ENCODE data around the gene BET1. TPM values are rescaled to one million over a fixed set of nuclear protein-coding genes. Genes with fewer than 3 reads are reported as not detected.

The BET1 gene
- total RNA-seq, 2 donors from 2014 or later, result 17.9 to 22.6 TPM

GRCh38 chr7:93992421-93993110 lies 11.6 kb downstream of the BET1 start:
- Mint-ChIP-seq H3K4me3 (no peak overlapping the region), H3K36me3 (ENCODE audit: low read depth) (peaks cover 58% of the 10 kb centered on the region), H3K27me3 (no peaks in the 10 kb centered on the region), H3K27ac (no peak overlapping the region), H3K9me3 (no peaks in the 10 kb centered on the region), H3K4me1 (no peaks in the 10 kb centered on the region)
- ATAC-seq (replicated peaks), result no peak

GRCh38 chr7:93987297-93987696 lies 16.9 kb downstream of the BET1 start:
- Mint-ChIP-seq H3K36me3 (ENCODE audit: low read depth) (peaks cover 23% of the 10 kb centered on the region), H3K27ac (no peak overlapping the region), H3K4me3 (no peak overlapping the region), H3K9me3 (no peaks in the 10 kb centered on the region), H3K4me1 (no peaks in the 10 kb centered on the region), H3K27me3 (no peaks in the 10 kb centered on the region)
- no peak for ATAC-seq (replicated peaks)

- no peak overlapping the region for H3K27ac Mint-ChIP-seq
- H3K4me3 Mint-ChIP-seq, result no peak overlapping the region
- no peak for ATAC-seq (replicated peaks)
- H3K36me3 Mint-ChIP-seq (ENCODE audit: low read depth), result peaks cover 9% of the 10 kb centered on the region
- H3K4me1 Mint-ChIP-seq, result peaks cover 4% of the 10 kb centered on the region
- no peaks in the 10 kb centered on the region for H3K27me3 Mint-ChIP-seq
- H3K9me3 Mint-ChIP-seq, result no peaks in the 10 kb centered on the region
These were observed 19.1 kb downstream of the BET1 start for GRCh38 chr7:93985101-93985500.

GRCh38 chr7:93984024-93984423 lies 20.1 kb downstream of the BET1 start:
- peaks cover 4% of the 10 kb centered on the region for H3K4me1 Mint-ChIP-seq
- no peaks in the 10 kb centered on the region for H3K27me3 Mint-ChIP-seq
- no peaks in the 10 kb centered on the region for H3K9me3 Mint-ChIP-seq
- ATAC-seq (replicated peaks), result no peak
- H3K4me3 Mint-ChIP-seq, result no peak overlapping the region
- no peak overlapping the region for H3K27ac Mint-ChIP-seq
- H3K36me3 Mint-ChIP-seq (ENCODE audit: low read depth), result peaks cover 9% of the 10 kb centered on the region

- no peaks in the 10 kb centered on the region for H3K9me3 Mint-ChIP-seq
- H3K36me3 Mint-ChIP-seq (ENCODE audit: low read depth), result no peaks in the 10 kb centered on the region
- H3K4me1 Mint-ChIP-seq, result peaks cover 4% of the 10 kb centered on the region
- no peak overlapping the region for H3K27ac Mint-ChIP-seq
- H3K4me3 Mint-ChIP-seq, result peak overlapping the region; percentile 32
- ATAC-seq (replicated peaks), result no peak
- no peaks in the 10 kb centered on the region for H3K27me3 Mint-ChIP-seq
These were observed 22.7 kb downstream of the BET1 start for GRCh38 chr7:93981480-93981874.

- no peak overlapping the region for H3K27ac Mint-ChIP-seq
- ATAC-seq (replicated peaks), result peak; percentile 24
- H3K4me1 Mint-ChIP-seq, result peaks cover 4% of the 10 kb centered on the region
- H3K27me3 Mint-ChIP-seq, result no peaks in the 10 kb centered on the region
- peak overlapping the region; percentile 32 for H3K4me3 Mint-ChIP-seq
- H3K9me3 Mint-ChIP-seq, result no peaks in the 10 kb centered on the region
- no peaks in the 10 kb centered on the region for H3K36me3 Mint-ChIP-seq (ENCODE audit: low read depth)
These were observed 23.2 kb downstream of the BET1 start for GRCh38 chr7:93980744-93981479.

- no peak overlapping the region for H3K27ac Mint-ChIP-seq
- H3K4me3 Mint-ChIP-seq, result no peak overlapping the region
- no peak for ATAC-seq (replicated peaks)
- no peaks in the 10 kb centered on the region for H3K27me3 Mint-ChIP-seq
- H3K4me1 Mint-ChIP-seq, result peaks cover 4% of the 10 kb centered on the region
- H3K36me3 Mint-ChIP-seq (ENCODE audit: low read depth), result no peaks in the 10 kb centered on the region
- no peaks in the 10 kb centered on the region for H3K9me3 Mint-ChIP-seq
These were observed 26.8 kb downstream of the BET1 start for GRCh38 chr7:93977211-93977950.

- no peaks in the 10 kb centered on the region for H3K4me1 Mint-ChIP-seq
- no peaks in the 10 kb centered on the region for H3K9me3 Mint-ChIP-seq
- no peaks in the 10 kb centered on the region for H3K27me3 Mint-ChIP-seq
- no peaks in the 10 kb centered on the region for H3K36me3 Mint-ChIP-seq (ENCODE audit: low read depth)
- no peak for ATAC-seq (replicated peaks)
- H3K4me3 Mint-ChIP-seq, result no peak overlapping the region
- no peak overlapping the region for H3K27ac Mint-ChIP-seq
These were observed 31.0 kb downstream of the BET1 start for GRCh38 chr7:93973134-93973533.

- H3K27ac Mint-ChIP-seq, result no peak overlapping the region
- H3K27me3 Mint-ChIP-seq, result no peaks in the 10 kb centered on the region
- H3K4me3 Mint-ChIP-seq, result no peak overlapping the region
- ATAC-seq (replicated peaks), result no peak
- no peaks in the 10 kb centered on the region for H3K36me3 Mint-ChIP-seq (ENCODE audit: low read depth)
- H3K9me3 Mint-ChIP-seq, result no peaks in the 10 kb centered on the region
- no peaks in the 10 kb centered on the region for H3K4me1 Mint-ChIP-seq
These were observed 32.0 kb downstream of the BET1 start for GRCh38 chr7:93972029-93972725.

- H3K9me3 Mint-ChIP-seq, result no peaks in the 10 kb centered on the region
- ATAC-seq (replicated peaks), result no peak
- H3K36me3 Mint-ChIP-seq (ENCODE audit: low read depth), result no peaks in the 10 kb centered on the region
- no peak overlapping the region for H3K4me3 Mint-ChIP-seq
- H3K4me1 Mint-ChIP-seq, result no peaks in the 10 kb centered on the region
- no peak overlapping the region for H3K27ac Mint-ChIP-seq
- no peaks in the 10 kb centered on the region for H3K27me3 Mint-ChIP-seq
These were observed 35.1 kb downstream of the BET1 start for GRCh38 chr7:93968911-93969620.

GRCh38 chr7:93964813-93965212 lies 39.3 kb downstream of the BET1 start:
- Mint-ChIP-seq H3K27ac (no peak overlapping the region), H3K4me1 (no peaks in the 10 kb centered on the region), H3K27me3 (no peaks in the 10 kb centered on the region), H3K36me3 (ENCODE audit: low read depth) (no peaks in the 10 kb centered on the region), H3K4me3 (no peak overlapping the region), H3K9me3 (no peaks in the 10 kb centered on the region)
- ATAC-seq (replicated peaks), result no peak

GRCh38 chr7:93964262-93964661 lies 39.9 kb downstream of the BET1 start:
- no peaks in the 10 kb centered on the region for H3K36me3 Mint-ChIP-seq (ENCODE audit: low read depth)
- H3K4me3 Mint-ChIP-seq, result no peak overlapping the region
- no peaks in the 10 kb centered on the region for H3K27me3 Mint-ChIP-seq
- no peak for ATAC-seq (replicated peaks)
- H3K27ac Mint-ChIP-seq, result no peak overlapping the region
- no peaks in the 10 kb centered on the region for H3K9me3 Mint-ChIP-seq
- H3K4me1 Mint-ChIP-seq, result no peaks in the 10 kb centered on the region

- Mint-ChIP-seq H3K36me3 (ENCODE audit: low read depth) (no peaks in the 10 kb centered on the region), H3K4me1 (no peaks in the 10 kb centered on the region), H3K27ac (no peak overlapping the region), H3K4me3 (no peak overlapping the region), H3K27me3 (no peaks in the 10 kb centered on the region), H3K9me3 (no peaks in the 10 kb centered on the region)
- no peak for ATAC-seq (replicated peaks)
These were observed 43.2 kb downstream of the BET1 start for GRCh38 chr7:93960986-93961385.

GRCh38 chr7:93958651-93959050 lies 45.5 kb downstream of the BET1 start:
- H3K27ac Mint-ChIP-seq, result no peak overlapping the region
- no peak overlapping the region for H3K4me3 Mint-ChIP-seq

More at GRCh38 chr7:93958651-93959050, 45.5 kb downstream of the BET1 start:
- Mint-ChIP-seq H3K9me3 (no peaks in the 10 kb centered on the region), H3K36me3 (ENCODE audit: low read depth) (no peaks in the 10 kb centered on the region), H3K4me1 (no peaks in the 10 kb centered on the region), H3K27me3 (no peaks in the 10 kb centered on the region)
- no peak for ATAC-seq (replicated peaks)
